Left lung (tissue), 10 donors: Measurements from ENCODE around the gene SOX18. TPM values are rescaled to one million over a fixed set of nuclear protein-coding genes. Genes with fewer than 3 reads are reported as not detected.

ENCODE experiments used
- ATAC-seq: fragments of 200-7000 bp; cut with Tn5 transposase; one replicate; pipeline ENCODE4 v1.9.1; 2020; ENCODE audit warnings: moderate library complexity
- DNase-seq, 4 donors: peaks; one replicate each; pipeline ENCODE4 v3.0.0-alpha.2; 2013 to 2020
- H3K27ac ChIP-seq, 2 donors: fragments of 200-600 bp; sonication (generic) in 1 of 2; one replicate each; pipeline versions ENCODE4 v1.5.0 to v1.8.0; 2020 to 2021
- H3K27me3 ChIP-seq, 2 donors: fragments of 200-600 bp; sonication (generic) in 1 of 2; one replicate each; pipeline versions ENCODE4 v1.5.0 to v1.8.0; 2020 to 2021
- H3K36me3 ChIP-seq, 2 donors: fragments of 200-600 bp; sonication (generic) in 1 of 2; one replicate each; pipeline versions ENCODE4 v1.5.0 to v1.8.0; 2020 to 2021
- H3K4me1 ChIP-seq, 2 donors: fragments of 200-600 bp; one replicate each; pipeline ENCODE4 v1.8.0; 2021
- H3K4me3 ChIP-seq, 2 donors: fragments of 200-600 bp; sonication (generic) in 1 of 2; one replicate each; pipeline versions ENCODE4 v1.5.0 to v1.8.0; 2020 to 2021; ENCODE audit warnings: mild to moderate bottlenecking in 1 of 2
- H3K9me3 ChIP-seq, 2 donors: fragments of 200-600 bp; sonication (generic) in 1 of 2; one replicate each; pipeline versions ENCODE4 v1.5.0 to v1.8.0; 2020 to 2021
- intact Hi-C, 2 donors: fragments of 100-400 bp; cut with DNase I; formaldehyde crosslinking; loops; one replicate each; pipeline versions ENCODE4 v1.11.2 to v1.14.2; 2022
- polyA plus RNA-seq, 6 donors: library from polyadenylated mRNA; unstranded; fragments of 120-200 nt; gene quantifications; one replicate each; pipeline ENCODE4 v1.2.1, GENCODE V29; 2013; ENCODE audit not compliant: insufficient read length in 6 of 6
- total RNA-seq, 2 donors: library from RNA; stranded (reverse); fragmentation: NEBNext Ultra II Directional; extraction: Animal tissue kit (Norgen Biotek cat#: 25700); gene quantifications; one replicate each; pipeline ENCODE4 v1.2.1, GENCODE V29; 2021
- TF ChIP-seq, protein P1 (sequence below), 2 donors: fragments of 200-600 bp; sonication (generic) in 1 of 2; IDR thresholded peaks; one replicate each; pipeline versions ENCODE4 v1.5.0 to v1.8.0; 2021; ENCODE audit warnings: antibody characterized with exemption in 2 of 2
- donor health status: DM: no; HTN: yes; CAD: no.
- donor health status: DM: no; HTN: no; CAD: no.

SOX18 gene
- total and polyA plus RNA-seq, 8 donors, result 11.5 to 69.2 (median 18.2) TPM

GRCh38 chr20:64055396-64055892 lies 6.0 kb upstream of the SOX18 start:
- peak overlapping the region; percentile 77 for H3K27ac ChIP-seq
- H3K36me3 ChIP-seq, result no peaks in the 10 kb centered on the region
- DNase-seq (no peak), ATAC-seq (no peak)
- H3K27me3 ChIP-seq, result peaks cover 5 to 70% of the 10 kb centered on the region in 2 donors
- intact Hi-C loops, result no loop called here
- H3K4me1 ChIP-seq, result peaks cover 6 to 43% of the 10 kb centered on the region in 2 donors
- TF ChIP-seq, protein P1, sequence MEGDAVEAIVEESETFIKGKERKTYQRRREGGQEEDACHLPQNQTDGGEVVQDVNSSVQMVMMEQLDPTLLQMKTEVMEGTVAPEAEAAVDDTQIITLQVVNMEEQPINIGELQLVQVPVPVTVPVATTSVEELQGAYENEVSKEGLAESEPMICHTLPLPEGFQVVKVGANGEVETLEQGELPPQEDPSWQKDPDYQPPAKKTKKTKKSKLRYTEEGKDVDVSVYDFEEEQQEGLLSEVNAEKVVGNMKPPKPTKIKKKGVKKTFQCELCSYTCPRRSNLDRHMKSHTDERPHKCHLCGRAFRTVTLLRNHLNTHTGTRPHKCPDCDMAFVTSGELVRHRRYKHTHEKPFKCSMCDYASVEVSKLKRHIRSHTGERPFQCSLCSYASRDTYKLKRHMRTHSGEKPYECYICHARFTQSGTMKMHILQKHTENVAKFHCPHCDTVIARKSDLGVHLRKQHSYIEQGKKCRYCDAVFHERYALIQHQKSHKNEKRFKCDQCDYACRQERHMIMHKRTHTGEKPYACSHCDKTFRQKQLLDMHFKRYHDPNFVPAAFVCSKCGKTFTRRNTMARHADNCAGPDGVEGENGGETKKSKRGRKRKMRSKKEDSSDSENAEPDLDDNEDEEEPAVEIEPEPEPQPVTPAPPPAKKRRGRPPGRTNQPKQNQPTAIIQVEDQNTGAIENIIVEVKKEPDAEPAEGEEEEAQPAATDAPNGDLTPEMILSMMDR (IDR thresholded peaks at IDR 0.05), result no peak
- H3K4me3 ChIP-seq, result no peak overlapping the region
- no peaks in the 10 kb centered on the region for H3K9me3 ChIP-seq

GRCh38 chr20:64053841-64054661 lies 4.6 kb upstream of the SOX18 start:
- intact Hi-C loops, result no loop called here
- no peak overlapping the region for H3K4me3 ChIP-seq
- no peaks in the 10 kb centered on the region for H3K9me3 ChIP-seq
- peaks cover 15 to 84% of the 10 kb centered on the region in 2 donors for H3K27me3 ChIP-seq
- DNase-seq (peak in 2 of 4 donors; percentile 73 to 91), ATAC-seq (peak; percentile 19)
- peak overlapping the region; percentile 77 for H3K27ac ChIP-seq
- no peaks in the 10 kb centered on the region for H3K36me3 ChIP-seq
- TF ChIP-seq, protein P1 (IDR thresholded peaks at IDR 0.05), result no peak
- H3K4me1 ChIP-seq, result peaks cover 6 to 48% of the 10 kb centered on the region in 2 donors

DNA sequence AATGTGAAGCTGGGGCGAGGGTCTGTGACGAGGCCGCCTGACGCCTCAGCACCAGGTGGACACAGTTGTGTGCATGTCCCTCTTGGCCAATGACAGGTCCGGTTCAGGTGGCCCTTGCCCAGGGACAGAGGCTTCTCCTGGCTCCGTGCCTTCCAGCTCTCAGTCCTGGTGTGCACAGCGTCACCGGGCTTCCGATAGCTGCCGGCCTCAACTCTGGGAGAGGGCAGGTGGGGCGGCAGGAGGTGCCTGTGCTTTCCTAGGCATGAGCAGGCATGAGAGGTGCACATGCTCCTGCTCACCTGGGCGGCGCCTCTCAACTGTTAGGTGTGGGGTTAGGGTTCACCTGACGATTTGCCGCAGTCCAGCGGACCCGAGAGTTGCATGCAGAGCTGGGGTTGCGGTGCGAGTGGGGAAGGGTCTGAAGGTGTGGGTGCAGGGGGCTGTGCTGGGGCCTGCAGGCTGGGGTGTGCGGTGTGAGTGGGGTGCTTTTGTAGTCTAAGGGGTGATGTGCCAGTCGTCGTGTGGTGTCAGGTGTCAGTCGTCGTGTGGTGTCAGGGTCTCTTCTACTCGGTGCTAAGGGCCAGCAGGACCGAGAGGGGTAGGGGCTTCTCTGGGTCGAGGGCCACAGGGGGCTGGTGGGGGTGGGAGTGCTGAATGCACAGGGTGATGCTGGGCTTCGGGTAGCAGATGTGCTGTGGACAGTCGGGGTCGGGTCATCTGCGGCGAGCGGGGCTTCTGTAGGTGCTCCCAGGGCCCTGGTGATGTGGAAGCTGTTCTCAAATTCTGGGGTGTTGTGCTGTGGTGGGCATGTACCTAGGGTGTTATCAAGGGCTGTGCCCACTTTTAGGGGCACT lies 3.8 kb upstream of the SOX18 start:
- Histone ChIP-seq H3K27ac (peak overlapping the region; percentile 71 to 76), H3K4me3 (no peak overlapping the region), H3K27me3 (peaks cover 22 to 92% of the 10 kb centered on the region in 2 donors), H3K9me3 (no peaks in the 10 kb centered on the region), H3K36me3 (no peaks in the 10 kb centered on the region), H3K4me1 (peaks cover 6 to 52% of the 10 kb centered on the region in 2 donors)
- DNase-seq, result no peak
- no peak for ATAC-seq
- TF ChIP-seq, protein P1 (IDR thresholded peaks at IDR 0.05), result no peak
- intact Hi-C loops, result no loop called here

DNA sequence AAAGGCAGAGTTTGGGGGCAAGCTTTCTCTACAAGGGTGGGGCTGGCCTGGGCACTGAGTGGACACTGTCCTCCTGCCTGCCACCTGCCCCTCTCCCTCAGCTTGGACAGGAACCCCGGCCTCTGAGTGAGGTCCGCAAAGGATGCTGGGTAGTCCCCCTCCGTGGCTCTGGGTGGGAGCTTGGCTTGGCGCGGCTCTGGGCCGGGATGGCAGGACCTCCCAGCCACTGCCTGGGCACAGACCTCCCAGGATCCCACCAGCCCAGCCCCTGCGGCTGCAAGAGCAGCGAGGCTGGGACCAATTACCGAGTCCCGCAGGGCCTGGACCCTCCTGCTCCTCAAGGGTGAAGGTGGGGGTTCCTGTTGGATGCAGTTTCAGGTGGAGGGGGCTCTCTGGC lies 2.9 kb upstream of the SOX18 start:
- H3K36me3 ChIP-seq, result peaks cover 0 to 8% of the 10 kb centered on the region in 2 donors
- H3K4me3 ChIP-seq, result no peak overlapping the region
- no peak for DNase-seq
- TF ChIP-seq, protein P1 (IDR thresholded peaks at IDR 0.05), result no peak
- H3K27ac ChIP-seq, result peak overlapping the region; percentile 71 to 76
- peaks cover 31 to 97% of the 10 kb centered on the region in 2 donors for H3K27me3 ChIP-seq
- H3K4me1 ChIP-seq, result peaks cover 6 to 43% of the 10 kb centered on the region in 2 donors
- no peak for ATAC-seq
- intact Hi-C loops, result no loop called here
- H3K9me3 ChIP-seq, result no peaks in the 10 kb centered on the region
